ENCODE measurements around the gene MAGEA2.
"Not testable (repeated sequence)": the region's sequence is repeated elsewhere in the genome, so short reads cannot be mapped to it uniquely, and the experiment has no call there.

The MAGEA2 gene

GRCh38 chrX:152735860-152736511 lies 17.7 kb downstream of the MAGEA2 start:
- H3K4me3 ChIP-seq (ENCODE audit: low read depth, low read length) = no peak overlapping the region
- TF ChIP-seq POLR2A (IDR thresholded peaks at IDR 0.05; ENCODE audit: extremely low read depth, insufficient read length) (no peak), MYC (IDR thresholded peaks at IDR 0.05; ENCODE audit: low read depth, low read length) (no peak), CTCF (IDR thresholded peaks at IDR 0.05; ENCODE audit: low read depth, low read length) (no peak), MAX (IDR thresholded peaks at IDR 0.05; ENCODE audit: low read depth, low read length) (no peak)
- DNase-seq (ENCODE audit: low read depth) = no peak

- no peak overlapping the region for H3K4me3 ChIP-seq (ENCODE audit: low read depth, low read length)
- TF ChIP-seq CTCF (IDR thresholded peaks at IDR 0.05; ENCODE audit: low read depth, low read length) = no peak
- TF ChIP-seq MYC (IDR thresholded peaks at IDR 0.05; ENCODE audit: low read depth, low read length) = no peak
- no peak for DNase-seq (ENCODE audit: low read depth)
These were observed 18.5 kb downstream of the MAGEA2 start for GRCh38 chrX:152735101-152735500.

DNA sequence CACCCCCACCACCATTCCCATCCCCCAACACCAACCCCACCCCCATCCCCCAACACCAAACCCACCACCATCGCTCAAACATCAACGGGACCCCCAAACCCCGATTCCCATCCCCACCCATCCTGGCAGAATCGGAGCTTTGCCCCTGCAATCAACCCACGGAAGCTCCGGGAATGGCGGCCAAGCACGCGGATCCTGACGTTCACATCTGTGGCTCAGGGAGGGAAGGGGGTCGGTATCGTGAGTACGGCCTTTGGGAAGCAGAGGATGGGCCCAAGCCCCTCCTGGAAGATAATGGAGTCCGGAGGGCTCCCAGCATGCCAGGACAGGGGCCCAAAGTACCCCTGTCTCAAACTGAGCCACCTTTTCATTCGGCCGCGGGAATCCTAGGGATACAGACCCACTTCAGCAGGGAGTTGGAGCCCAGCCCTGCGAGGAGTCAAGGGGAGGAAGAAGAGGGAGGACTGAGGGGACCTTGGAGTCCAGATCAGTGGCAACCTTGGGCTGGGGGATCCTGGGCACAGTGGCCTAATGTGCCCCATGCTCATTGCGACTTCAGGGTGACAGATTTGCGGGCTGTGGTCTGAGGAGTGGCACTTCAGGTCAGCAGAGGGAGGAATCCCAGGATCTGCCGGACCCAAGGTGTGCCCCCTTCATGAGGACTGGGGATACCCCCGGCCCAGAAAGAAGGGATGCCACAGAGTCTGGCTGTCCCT lies 19.3 kb downstream of the MAGEA2 start:
- DNase-seq (ENCODE audit: low read depth); H3K4me3 ChIP-seq (ENCODE audit: low read depth, low read length): not testable (repeated sequence)

DNA sequence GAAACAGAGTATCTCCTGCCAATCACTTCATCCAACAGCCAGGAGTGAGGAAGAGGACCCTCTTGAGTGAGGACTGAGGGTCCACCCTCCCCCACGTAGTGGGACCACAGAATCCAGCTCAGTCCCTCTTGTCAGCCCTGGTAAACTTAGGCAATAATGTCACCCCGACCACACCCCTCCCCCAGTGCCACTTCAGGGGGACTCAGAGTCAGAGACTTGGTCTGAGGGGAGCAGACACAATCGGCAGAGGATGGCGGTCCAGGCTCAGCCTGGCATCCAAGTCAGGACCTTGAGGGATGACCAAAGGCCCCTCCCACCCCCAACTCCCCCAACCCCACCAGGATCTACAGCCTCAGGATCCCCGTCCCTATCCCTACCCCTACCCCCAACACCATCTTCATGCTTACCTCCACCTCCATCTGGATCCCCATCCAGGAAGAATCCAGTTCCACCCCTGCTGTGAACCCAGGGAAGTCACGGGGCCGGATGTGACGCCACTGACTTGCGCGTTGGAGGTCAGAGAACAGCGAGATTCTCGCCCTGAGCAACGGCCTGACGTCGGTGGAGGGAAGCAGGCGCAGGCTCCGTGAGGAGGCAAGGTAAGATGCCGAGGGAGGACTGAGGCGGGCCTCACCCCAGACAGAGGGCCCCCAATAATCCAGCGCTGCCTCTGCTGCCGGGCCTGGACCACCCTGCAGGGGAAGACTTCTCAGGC lies 20.2 kb downstream of the MAGEA2 start, which contains the start of the genes CSAG1 and MAGEA12:
TSS of gene CSAG1 (minus strand) at position 461 of the 715 bp plus-strand sequence. CDS start 1,261 bp downstream, outside the sequence.
TSS of gene MAGEA12 (plus strand) at position 497 of the 715 bp plus-strand sequence. CDS start 2,405 bp downstream, outside the sequence.
- DNase-seq (ENCODE audit: low read depth) = no peak

GRCh38 chrX:152725409-152725808 lies 28.2 kb downstream of the MAGEA2 start:
- H3K4me3 ChIP-seq (ENCODE audit: low read depth, low read length) = no peak overlapping the region
- DNase-seq (ENCODE audit: low read depth) = no peak
- TF ChIP-seq MAX (IDR thresholded peaks at IDR 0.05; ENCODE audit: low read depth, low read length) (no peak), CTCF (IDR thresholded peaks at IDR 0.05; ENCODE audit: low read depth, low read length) (no peak), POLR2A (IDR thresholded peaks at IDR 0.05; ENCODE audit: extremely low read depth, insufficient read length) (no peak), MYC (IDR thresholded peaks at IDR 0.05; ENCODE audit: low read depth, low read length) (no peak)

More for the DNA sequence above, 20.2 kb downstream of the MAGEA2 start, which contains the start of the genes CSAG1 and MAGEA12:
- H3K4me3 ChIP-seq (ENCODE audit: low read depth, low read length) = no peak within 1 kb of the TSS
- TF ChIP-seq CTCF (IDR thresholded peaks at IDR 0.05; ENCODE audit: low read depth, low read length) (no peak), MYC (IDR thresholded peaks at IDR 0.05; ENCODE audit: low read depth, low read length) (no peak), MAX (IDR thresholded peaks at IDR 0.05; ENCODE audit: low read depth, low read length) (no peak), POLR2A (IDR thresholded peaks at IDR 0.05; ENCODE audit: extremely low read depth, insufficient read length) (no peak)

DNA sequence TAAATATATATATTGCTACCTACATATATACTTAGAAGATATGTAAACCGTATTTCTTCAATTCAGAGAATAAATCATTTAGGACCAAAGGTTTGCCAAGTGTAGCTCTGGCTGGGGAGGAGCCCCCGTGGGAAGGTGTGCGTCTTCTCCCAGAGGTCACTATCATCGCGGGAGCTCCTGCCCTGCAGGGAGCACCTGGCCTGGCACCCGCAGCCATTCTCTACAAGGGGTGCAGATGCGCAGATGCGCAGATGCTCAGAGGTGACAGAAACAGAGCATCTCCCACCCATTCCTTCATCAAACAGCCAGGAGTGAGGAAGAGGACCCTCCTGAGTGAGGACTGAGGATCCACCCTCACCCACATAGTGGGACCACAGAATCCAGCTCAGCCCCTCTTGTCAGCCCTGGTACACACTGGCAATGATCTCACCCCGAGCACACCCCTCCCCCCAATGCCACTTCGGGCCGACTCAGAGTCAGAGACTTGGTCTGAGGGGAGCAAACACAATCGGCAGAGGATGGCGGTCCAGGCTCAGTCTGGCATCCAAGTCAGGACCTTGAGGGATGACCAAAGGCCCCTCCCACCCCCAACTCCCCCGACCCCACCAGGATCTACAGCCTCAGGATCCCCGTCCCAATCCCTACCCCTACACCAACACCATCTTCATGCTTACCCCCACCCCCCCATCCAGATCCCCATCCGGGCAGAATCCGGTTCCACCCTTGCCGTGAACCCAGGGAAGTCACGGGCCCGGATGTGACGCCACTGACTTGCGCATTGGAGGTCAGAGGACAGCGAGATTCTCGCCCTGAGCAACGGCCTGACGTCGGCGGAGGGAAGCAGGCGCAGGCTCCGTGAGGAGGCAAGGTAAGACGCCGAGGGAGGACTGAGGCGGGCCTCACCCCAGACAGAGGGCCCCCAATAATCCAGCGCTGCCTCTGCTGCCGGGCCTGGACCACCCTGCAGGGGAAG lies 39.5 kb downstream of the MAGEA2 start, which contains the start of gene MAGEA2B:
TSS of gene MAGEA2B (plus strand) at position 814 of the 973 bp plus-strand sequence. CDS start 2,479 bp downstream, outside the sequence.
- DNase-seq (ENCODE audit: low read depth) = not testable (repeated sequence)

GRCh38 chrX:152713195-152713594 lies 40.4 kb downstream of the MAGEA2 start:
- H3K4me3 ChIP-seq (ENCODE audit: low read depth, low read length); DNase-seq (ENCODE audit: low read depth): not testable (repeated sequence)

More for the DNA sequence above, 39.5 kb downstream of the MAGEA2 start, which contains the start of gene MAGEA2B:
- H3K4me3 ChIP-seq (ENCODE audit: low read depth, low read length) = not testable (repeated sequence)

- not testable (repeated sequence) for DNase-seq (ENCODE audit: low read depth); H3K4me3 ChIP-seq (ENCODE audit: low read depth, low read length)
These were observed 44.5 kb downstream of the MAGEA2 start, which contains the start of gene CSAG2 for GRCh38 chrX:152709173-152709572. TSS of gene CSAG2 (minus strand) at chrX:152709273. CDS start at chrX:152709112, 161 bp downstream.

- not testable (repeated sequence) for H3K4me3 ChIP-seq (ENCODE audit: low read depth, low read length); DNase-seq (ENCODE audit: low read depth)
These were observed 47.1 kb downstream of the MAGEA2 start for GRCh38 chrX:152706500-152706899.

DNA sequence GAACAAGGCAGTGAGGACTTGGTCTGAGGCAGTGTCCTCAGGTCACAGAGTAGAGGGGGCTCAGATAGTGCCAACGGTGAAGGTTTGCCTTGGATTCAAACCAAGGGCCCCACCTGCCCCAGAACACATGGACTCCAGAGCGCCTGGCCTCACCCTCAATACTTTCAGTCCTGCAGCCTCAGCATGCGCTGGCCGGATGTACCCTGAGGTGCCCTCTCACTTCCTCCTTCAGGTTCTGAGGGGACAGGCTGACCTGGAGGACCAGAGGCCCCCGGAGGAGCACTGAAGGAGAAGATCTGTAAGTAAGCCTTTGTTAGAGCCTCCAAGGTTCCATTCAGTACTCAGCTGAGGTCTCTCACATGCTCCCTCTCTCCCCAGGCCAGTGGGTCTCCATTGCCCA lies 53.3 kb downstream of the MAGEA2 start:
- H3K4me3 ChIP-seq (ENCODE audit: low read depth, low read length); DNase-seq (ENCODE audit: low read depth): not testable (repeated sequence)
